ENCODE data around the gene MRPL36.
"Not testable (repeated sequence)": the region's sequence is repeated elsewhere in the genome, so short reads cannot be mapped to it uniquely, and the experiment has no call there.

The MRPL36 gene

DNA sequence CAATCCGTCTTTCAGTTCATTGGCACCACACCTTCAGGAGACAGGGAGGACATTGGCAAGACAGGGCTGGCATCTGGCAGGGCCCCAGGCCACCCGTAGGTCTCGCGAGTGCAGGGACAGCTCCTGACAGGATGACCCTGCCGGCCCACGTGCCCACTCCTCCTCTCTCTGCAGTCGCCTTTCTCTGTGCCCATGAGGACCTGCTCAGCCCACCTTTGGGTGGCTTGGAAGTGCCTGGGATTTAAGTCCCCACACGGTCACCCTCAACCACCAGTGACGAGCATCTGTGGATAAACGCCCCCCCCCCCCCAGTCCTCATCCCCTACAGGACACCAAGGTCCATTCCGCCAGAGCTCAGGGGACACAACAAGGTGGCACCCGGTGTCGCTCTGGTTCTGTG, 4.1 kb downstream of the MRPL36 start:
- DNase-seq: no peak

DNA sequence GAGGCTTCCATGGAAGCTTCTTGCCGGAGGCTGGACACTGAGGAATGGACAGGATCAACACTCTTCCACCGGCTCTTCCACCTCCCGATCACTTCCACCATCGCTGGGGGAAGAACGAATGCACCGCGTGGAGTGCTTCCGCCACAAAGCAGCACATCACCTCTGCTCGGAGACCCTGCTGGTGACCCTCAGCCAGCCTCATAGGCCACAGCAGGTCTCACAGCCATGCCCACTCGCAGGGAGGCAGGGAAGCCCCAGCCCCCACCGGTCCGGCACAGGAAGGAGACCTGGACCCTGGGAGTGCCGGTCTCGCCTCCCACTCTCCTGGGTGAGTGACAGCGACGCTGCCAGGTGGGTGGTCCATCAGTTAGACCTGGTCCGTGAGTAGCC, 4.7 kb downstream of the MRPL36 start:
- DNase-seq: no peak

DNA sequence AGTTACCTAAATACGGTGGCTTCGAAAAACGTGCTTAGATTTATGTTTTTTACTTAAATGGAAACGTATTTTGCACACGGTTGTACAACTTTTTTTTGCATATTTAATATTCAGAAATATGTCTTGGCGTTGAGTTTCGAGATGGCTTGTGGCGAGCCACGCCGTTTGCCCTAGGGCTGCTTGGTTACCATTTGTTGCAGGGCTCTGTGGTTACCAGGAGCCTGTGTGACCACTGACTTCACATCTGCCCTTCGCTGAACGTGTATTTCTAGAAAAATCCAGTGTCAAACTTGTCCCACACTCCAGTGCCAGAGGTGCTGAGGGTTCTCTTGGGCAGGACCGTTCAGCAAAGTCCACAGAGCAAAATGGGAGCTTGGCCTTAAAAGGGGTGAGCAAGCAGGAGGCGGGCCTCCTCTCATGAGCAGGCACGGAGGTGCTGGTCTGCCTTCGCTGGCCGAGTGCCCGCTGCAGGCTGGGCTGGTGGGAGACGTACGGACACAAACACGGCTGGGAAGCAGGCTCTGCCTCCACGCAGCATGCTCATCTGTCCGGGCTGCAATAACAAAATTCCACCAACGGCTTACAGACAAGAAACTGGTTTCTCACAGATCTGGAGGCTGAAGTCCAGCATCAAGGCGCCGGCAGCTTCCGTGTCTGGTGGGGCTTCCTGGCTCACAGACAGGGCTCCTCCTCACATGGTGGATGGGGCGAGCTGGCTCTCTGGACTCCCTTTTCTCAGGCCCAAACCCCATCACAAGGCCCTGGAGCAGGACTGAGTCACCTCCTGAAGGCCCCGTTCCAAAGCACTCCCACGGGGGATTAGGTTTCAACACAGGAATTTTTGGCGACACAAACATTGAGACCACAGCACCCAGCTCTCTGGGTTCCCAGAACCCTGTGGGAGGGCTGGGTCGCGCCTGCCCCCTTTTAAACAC, 5.4 kb downstream of the MRPL36 start:
- no peak for DNase-seq

DNA sequence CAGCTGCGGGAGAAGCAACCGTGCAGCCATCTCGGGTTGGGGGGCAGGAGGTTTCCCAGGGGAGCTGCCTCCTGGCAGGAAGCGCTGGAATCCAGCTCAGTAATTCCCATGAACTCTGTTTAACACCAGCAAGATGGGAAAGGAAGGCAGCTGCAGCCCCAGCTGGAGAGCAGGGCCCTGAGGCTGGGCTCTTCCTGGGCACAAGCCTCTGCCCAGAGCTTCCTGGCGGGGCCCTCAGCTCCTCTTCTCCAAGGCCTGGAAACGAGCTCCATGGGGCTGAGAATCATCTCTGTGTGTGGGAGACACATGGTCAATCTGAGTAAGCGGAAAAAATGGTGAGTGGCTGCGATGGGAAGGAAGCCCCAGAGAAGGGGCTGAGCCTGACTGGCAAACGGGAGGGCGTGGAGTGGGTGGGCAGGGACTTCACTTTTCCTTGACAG, 6.3 kb downstream of the MRPL36 start:
- DNase-seq: peak; percentile 66

DNA sequence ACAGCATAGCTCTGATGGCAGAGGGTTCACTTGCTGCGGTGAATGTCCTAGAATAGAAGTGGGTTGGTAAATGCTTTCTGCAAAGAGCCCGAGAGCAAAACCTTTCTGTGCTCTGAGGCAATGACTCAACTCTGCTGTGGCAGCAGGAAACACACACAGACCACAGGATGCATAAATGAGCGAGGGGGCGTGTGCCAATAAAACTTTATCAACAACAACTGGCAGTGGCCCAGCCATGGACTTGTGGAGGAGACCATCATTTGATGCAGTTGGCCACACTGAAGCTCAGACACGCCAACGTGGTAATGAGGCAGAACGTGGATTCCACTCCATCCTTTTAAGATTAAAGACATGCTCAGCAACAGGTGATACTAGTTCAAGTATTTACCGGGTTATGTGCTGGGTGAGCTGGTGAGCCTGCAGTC, 6.8 kb downstream of the MRPL36 start:
- peak; percentile 82 for DNase-seq

DNA sequence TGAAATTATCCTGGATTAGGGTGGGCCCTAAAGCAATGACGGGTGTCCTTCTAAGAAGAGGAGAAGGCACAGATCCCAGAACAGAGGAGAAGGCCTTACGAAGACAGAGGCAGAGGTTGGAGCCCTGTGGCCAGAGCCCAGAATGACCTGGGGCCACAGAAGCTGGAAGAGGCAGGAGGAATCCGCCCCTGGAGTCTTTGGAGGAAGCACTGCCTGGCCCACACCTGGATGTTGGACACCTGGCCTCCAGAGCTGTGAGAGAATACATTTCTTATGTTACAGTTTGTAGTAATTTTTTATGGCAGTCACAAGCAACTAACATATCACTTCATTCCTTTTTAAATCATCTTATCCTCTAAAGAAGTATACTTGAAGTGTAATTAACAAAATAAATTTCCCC, 8.5 kb downstream of the MRPL36 start:
- DNase-seq: no peak

DNA sequence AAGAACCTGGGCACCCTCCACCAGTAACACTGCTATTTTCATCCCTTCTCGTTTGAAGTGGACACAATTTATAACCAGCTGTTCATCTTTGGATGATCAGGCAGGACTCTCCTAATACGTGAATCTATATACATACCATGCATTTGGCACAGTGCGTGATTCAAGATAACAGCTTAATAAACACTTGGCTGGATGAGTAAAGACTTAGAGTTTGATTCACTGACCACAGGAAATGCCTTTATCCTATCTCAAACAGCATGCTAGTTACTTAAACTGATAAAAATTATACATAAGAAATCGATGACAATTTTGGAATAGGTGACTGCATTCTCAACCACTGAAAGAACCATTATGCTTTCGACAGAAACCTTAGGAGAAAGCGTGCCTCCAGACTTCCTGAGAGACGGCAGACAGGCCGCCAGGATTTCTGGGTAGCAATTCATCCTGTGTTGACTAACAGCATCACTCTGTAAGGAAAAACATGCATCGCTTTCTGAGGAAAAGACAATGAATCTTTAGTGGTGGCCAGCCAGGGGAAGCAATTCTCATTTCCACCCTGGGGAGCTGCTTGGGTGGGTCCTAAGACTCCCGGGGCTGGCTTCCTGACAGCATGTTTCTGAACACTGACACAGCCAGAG, 9.7 kb downstream of the MRPL36 start:
- no peak for DNase-seq

DNA sequence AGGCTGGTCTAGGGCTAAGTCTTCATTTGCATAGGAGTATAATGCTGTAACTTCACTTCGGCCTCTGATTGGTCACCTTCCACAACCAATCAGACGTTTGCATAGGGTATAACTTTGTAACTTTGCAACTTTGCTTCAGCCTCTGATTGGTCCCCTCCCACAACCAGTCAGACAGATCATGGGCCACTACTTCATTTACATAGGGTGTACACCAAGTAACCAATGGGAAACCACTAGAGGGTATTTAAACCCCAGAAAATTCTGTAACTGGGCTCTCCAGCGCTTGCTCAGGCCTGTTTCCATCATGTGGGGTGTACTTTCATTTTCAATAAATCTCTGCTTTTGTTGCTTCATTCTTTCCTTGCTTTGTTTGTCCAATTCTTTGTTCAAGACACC, 10.2 kb downstream of the MRPL36 start:
- not testable (repeated sequence) for DNase-seq

DNA sequence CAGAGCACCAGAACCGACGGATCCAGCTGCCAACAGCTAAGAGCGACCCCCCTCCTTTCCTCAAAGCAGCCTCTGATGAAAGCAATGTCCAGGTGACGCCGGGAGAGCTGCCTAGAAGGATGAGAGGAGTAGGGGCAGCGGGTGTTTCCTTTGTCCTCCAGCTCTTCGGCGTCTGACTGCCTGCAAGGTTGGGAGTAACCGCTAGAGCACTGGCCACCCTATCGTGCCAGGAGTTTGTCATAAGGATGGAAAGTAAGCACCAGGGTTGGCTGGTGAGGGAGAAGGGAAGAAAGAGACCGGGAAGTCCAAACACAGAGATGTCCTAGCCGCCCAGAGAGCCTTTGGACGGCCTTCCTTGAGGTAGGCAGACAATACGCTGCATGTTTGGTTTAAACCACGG, 10.8 kb downstream of the MRPL36 start:
- no peak for DNase-seq

DNA sequence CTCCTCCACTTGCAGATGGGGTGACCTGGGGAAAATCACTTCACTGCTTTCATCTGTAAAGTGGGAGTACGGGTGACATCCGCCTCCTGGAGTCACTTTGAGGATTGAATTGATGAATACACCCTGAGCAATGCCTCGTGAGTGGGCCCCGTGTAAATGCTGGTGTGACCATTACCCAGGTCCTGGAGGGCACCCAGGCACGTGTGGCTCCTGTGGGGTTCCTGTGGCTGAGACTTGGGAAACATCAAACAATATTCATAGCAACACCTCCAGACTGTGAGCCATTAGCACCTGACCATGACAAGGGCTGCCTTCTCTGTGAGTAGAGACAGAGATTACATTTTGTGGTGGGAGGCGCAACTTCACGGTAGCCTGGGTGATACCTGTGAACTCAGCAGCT, 11.4 kb downstream of the MRPL36 start:
- no peak for DNase-seq

DNA sequence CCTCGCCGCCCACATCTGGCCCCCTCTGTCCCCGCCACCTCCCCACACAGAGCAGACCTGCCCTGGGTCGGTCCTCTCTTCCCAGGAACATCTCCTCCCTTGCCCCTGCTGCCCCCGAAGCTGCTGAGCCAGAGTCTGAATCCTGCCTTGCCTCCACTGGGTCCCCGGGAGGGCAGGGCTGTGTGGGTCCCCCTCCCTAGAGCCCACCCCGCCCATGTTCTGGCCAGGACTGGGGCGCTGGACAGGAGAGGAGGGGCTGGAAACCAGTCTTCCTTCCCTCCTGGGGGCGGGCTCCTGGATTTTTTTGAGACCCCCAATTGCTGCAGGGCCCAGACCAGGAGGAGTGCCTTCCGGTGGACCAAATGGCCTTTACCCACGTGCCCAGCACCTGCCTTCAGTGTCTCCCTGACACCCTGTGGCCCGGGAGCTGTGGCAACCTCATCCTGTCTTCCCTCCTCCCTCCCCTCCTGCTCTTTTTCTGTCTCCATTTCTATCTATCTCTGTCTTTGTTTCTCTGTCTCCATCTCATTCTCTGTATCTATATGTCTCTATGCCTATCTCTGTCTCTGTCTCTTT, 12.1 kb downstream of the MRPL36 start:
- no peak for DNase-seq

DNA sequence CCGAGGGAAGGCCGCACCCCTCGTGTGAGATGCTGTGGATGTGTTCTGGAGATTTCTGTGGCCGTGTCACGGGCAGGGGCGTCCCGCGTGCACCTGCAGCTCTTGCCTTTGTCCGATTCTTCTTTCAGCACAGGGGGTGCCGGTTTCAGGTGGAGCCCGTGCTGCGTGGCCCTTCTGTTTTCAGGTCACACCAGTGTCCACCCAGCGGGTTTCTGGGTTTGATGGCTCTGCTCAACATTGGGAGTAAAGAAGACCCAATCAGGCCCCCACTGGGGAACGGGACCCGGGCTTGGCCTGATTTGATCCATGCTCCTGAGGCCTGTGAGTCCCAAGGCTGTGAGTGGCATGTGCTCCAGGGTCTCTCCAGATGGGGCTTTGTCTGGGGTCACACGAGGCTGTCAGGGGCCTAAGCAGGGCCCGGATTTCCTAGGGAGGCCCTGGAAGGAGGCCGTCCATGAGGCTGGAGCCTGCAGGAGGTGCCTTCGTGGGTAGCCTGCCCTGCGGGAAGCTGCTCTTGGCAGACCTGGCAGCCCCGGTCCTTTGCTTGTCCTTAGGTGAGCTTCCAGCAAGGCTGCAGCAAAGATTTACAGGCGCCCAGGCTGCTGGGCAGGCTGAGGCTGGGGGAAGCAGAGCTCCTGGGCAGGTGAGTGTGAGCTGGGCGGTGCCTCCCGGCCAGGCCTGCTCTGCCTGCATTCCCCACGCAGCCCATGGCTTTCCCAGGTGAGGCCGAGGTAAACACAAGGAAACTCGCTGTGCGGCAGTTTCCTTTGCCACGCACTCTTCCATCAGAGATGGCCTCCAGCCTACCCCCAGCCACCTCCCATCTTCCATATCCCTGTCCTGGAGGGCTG, 12.8 kb downstream of the MRPL36 start:
- DNase-seq: no peak

DNA sequence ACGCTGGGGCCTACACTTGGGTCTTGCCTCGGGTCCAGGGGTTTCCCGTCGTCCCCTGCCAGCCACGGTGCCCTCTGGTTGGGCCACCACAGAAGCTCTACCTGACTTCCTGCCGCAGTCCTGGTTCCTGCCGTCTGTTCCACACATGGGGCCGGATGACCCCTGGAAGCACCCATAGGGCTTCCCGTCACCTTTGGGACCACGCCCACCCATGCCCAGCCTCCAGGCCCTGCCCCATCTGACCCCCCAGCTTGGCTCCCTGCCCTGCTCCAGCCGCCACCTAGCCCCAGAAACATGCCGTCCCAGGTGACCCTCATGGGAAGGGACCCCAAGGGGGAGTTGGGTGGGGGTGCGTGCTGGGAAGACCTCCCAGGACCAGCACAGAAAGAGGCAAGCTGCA, 13.7 kb downstream of the MRPL36 start:
- no peak for DNase-seq

DNA sequence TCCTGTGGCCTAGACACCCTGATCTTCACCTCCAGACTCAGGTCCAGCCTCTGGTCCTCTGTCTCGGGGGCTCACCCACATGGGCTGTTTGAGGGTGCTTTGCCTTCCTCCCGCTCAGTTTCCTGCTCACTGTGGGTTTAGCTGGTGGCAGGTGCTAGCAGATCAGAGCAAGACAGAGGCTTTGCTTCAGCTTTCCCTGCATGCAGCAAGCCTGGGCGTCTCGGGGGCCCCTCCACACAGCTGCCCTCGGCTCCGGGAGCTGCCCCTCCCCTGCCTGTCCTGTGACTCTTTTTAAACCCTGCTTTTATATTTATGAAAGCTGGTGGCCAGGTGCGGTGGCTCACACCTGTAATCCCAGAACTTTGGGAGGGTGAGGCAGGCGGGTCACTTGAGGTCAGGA, 14.6 kb downstream of the MRPL36 start:
- no peak for DNase-seq

DNA sequence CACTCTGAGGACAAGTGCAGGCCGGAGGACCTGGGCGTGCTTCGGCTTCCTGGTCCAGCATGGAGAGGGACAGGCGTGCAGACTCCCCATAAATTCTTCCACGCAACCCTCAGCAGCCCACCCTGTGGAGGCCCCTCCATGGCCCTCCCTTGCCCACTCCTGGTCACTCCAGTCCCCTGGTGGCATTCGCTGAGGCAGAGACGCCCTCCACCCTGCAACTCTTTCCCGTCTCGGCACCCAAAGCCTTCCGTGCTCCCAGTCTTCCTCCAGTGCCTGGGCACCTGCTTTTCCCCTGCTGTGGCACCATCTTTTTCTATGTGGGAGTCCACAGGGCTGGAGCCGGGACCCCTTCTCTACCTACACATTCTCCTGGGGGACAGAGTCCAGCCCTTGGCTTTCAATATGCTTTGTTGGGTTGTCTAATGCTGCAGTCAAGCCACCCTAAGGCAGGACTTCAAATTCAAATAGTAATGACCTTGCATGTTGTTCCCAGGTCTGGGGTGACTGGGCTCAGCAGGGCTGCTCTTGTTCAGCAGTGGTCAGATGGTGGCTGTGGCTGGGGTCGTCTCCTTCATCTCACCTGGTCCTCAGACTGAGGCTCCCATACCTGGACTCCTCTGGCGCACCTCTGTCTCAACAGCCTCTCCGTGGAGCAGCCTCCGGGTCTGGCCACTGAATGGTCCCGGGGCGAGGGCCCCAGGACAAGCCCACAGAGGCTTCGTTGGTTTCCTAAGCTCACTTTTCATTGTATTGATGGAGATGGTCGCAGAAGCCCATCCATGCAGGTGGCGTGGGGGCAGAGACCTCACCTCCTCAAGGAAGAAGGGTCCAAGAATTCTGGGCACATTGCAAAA, 15.2 kb downstream of the MRPL36 start:
- DNase-seq: no peak

DNA sequence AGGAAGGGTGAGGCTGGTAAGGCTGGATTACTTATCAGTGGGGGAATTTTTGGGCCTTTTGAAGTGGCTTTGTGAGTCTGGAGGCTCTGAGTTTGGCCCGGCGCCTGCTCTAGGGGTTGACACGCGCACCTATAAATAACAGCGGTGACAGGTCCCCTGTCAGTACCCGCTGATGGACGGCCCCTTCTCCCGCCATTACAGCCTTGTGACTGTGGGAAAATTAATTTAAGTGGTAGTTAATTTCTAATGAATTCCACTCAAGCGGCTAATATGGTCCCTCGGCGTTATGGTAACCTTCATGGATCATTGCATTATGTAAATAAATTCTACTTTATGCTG, 16.5 kb downstream of the MRPL36 start:
- DNase-seq: no peak

DNA sequence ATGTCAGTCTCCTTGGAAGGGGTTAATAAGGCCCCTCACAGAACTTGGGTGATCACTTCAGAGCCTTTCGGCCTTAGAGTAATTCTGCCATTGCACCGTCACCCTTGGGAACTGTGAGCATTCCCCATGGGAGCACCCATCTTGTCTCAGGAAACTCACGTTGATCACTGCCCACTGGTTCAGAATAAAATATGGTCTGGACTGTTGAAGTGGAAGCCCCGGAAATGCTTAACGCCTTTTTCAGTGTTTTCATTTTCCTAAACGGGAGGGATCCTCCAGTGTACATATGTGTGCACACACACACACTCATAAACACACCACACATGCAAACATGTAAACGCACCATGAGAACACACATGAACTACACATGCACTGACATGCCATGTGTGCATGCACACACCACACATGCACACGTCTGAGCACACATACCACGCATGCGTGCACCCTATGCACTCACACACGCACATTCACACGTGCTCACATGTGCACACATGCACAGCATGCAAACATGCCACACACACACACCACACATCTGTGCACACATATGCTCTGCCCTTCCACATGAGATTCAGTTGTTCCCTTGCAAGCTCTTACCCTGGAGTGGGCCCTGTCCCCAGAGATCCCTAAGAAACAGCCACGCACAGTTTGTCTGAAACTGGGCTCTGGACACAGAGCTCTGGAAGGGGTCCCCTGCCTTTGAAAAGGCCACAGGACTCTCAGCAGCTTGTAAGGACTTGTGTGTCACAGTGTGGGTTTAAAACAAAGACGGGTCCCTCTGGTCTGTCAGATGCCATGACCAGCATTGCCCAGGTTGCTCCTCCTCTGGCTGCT, 17.0 kb downstream of the MRPL36 start:
- no peak for DNase-seq

DNA sequence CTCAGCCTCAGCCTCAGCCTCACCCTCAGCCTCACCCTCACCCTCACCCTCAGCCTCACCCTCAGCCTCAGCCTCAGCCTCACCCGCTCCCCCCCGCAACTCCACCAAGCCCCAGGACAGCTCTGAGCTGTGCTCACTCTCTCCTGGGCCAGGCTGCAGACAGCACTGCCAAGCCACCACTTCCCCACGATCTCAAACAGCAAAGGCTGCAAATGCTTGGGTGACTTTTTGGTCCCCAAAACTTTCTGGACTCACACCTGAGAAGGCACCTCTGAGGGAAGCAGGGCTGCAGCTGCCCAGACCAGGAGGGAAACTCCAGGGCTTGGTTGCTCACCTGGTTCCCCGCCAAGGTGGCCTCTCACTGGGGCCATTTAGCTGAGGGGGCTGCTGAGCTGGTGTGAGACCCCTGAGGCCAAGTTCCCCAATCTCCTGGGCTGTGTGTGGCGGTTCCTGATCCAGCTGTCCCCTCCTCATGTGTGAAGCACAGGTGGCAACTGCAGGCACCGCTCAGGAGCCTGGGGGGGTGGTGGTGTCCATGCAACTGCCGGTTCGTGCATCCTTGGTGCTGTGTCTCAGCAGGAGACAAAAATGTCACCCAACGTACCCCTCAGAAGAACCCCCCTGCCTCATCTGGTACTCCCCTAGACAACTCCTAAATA, 17.8 kb downstream of the MRPL36 start:
- DNase-seq: no peak

DNA sequence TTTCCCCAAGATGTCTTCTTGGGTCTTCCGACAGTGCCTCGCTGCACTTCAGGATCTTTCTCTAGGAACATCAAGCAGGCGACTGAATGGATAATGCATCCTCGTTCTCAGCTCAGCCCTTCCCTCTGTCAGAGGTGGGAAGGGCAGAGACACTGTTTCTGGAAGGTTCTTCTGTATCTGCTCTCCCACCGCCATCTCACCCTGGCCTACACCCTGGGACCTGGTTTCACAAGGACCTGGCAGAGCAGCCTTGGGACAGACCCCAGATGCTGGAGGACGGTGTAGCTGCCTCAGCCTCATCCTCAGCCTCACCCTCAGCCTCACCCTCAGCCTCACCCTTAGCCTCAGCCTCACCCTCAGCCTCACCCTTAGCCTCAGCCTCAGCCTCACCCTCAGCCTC, 18.5 kb downstream of the MRPL36 start:
- no peak for DNase-seq

DNA sequence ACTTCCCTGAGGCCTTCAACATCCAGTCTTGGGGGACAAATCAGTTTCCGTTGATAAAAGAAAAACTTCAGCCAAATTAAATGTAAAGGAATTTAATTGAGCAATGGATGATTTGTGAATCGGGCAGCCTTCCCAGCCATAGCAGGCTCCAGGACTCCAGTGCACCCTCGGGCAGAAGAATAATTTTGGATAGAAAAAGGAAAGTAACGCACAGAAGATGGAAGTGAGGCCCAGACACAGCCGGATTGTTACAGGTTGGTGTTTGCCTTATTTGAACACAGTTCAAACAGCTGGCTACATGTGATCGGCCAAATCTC, 19.1 kb downstream of the MRPL36 start:
- no peak for DNase-seq
